ENCODE measurements around the gene THBS3. TPM values are rescaled to one million over a fixed set of nuclear protein-coding genes. Genes with fewer than 3 reads are reported as not detected.

Gene THBS3
- total RNA-seq, 2 donors from 2014 or later, result 13.1 to 38.5 TPM

MicroRNAs within 50 kb of the gene (microRNA counts, 767-probe panel; counts per million panel counts)
- microRNA hsa-miR-92b-3p, result 659 to 2,063 counts per million in 2 donors

Small RNA genes lying within 50 kb of the gene (small RNA-seq; reads per million reads assigned to genes)
- gene HMGN2P18, result 0 reads per million in 2 donors

Other genes starting within 250 kb of the THBS3 start
- gene PYGO2, start 246.1 kb downstream of the THBS3 start, total RNA-seq, result 10 to 100 TPM; 44.1 to 44.6 TPM
- 10 to 100 TPM; 85.0 to 97.2 TPM for gene SHC1, start 237.2 kb downstream of the THBS3 start, total RNA-seq
- gene CKS1B, start 233.2 kb downstream of the THBS3 start, total RNA-seq, result 10 to 100 TPM; 33.5 to 47.5 TPM
- gene FLAD1, start 224.6 kb downstream of the THBS3 start, total RNA-seq, result 10 to 100 TPM; 31.5 to 35.3 TPM
- not detected for gene LENEP, start 214.3 kb downstream of the THBS3 start, total RNA-seq
- gene ZBTB7B, start 205.1 kb downstream of the THBS3 start, total RNA-seq, result 100 to 1,000 TPM in 1 of 2 donors, 10 to 100 TPM in 1; 60.0 to 103 TPM
- 1 to 10 TPM; 2.3 to 5.3 TPM for gene DCST2, start 174.1 kb downstream of the THBS3 start, total RNA-seq
- under 1 TPM in 1 of 2 donors, not detected in 1; 0.51 TPM for gene DCST1, start 174.1 kb downstream of the THBS3 start, total RNA-seq
- gene ADAM15, start 156.6 kb downstream of the THBS3 start, total RNA-seq, result 100 to 1,000 TPM in 1 of 2 donors, 10 to 100 TPM in 1; 72.5 to 138 TPM
- 10 to 100 TPM; 10.3 to 23.4 TPM for gene EFNA4, start 144.2 kb downstream of the THBS3 start, total RNA-seq
- 1 to 10 TPM; 5.9 to 8.4 TPM for gene EFNA3, start 129.1 kb downstream of the THBS3 start, total RNA-seq
- gene EFNA1, start 80.0 kb downstream of the THBS3 start, total RNA-seq, result 100 to 1,000 TPM in 1 of 2 donors, 10 to 100 TPM in 1; 85.1 to 132 TPM
- gene SLC50A1, start 72.0 kb downstream of the THBS3 start, total RNA-seq, result 10 to 100 TPM; 26.6 to 48.0 TPM
- gene DPM3, start 67.4 kb downstream of the THBS3 start, total RNA-seq, result 10 to 100 TPM; 93.6 to 97.0 TPM
- gene KRTCAP2, start 34.6 kb downstream of the THBS3 start, total RNA-seq, result 100 to 1,000 TPM; 111 to 236 TPM
- gene TRIM46, start 34.0 kb downstream of the THBS3 start, total RNA-seq, result 1 to 10 TPM in 1 of 2 donors, under 1 TPM in 1; 0.14 to 1.6 TPM
- gene MTX1, start 798 bp upstream of the THBS3 start, total RNA-seq, result 10 to 100 TPM; 49.6 to 57.1 TPM
- gene ENTREP3, start 47.6 kb upstream of the THBS3 start, total RNA-seq, result 10 to 100 TPM; 19.6 to 24.3 TPM
- 10 to 100 TPM; 84.1 to 97.8 TPM for gene SCAMP3, start 54.5 kb upstream of the THBS3 start, total RNA-seq
- 10 to 100 TPM; 28.1 to 56.5 TPM for gene CLK2, start 65.6 kb upstream of the THBS3 start, total RNA-seq
- gene HCN3, start 69.6 kb upstream of the THBS3 start, total RNA-seq, result 1 to 10 TPM; 1.9 to 2.6 TPM
- gene PKLR, start 93.5 kb upstream of the THBS3 start, total RNA-seq, result not detected
- 100 to 1,000 TPM in 1 of 2 donors, 10 to 100 TPM in 1; 59.6 to 100 TPM for gene FDPS, start 101.0 kb upstream of the THBS3 start, total RNA-seq
- gene RUSC1, start 113.0 kb upstream of the THBS3 start, total RNA-seq, result 10 to 100 TPM; 34.0 to 35.1 TPM